ENCODE measurements around the gene DCTN2. TPM values are rescaled to one million over a fixed set of nuclear protein-coding genes. Genes with fewer than 3 reads are reported as not detected.
"Not testable (repeated sequence)": the region's sequence is repeated elsewhere in the genome, so short reads cannot be mapped to it uniquely, and the experiment has no call there.

Gene DCTN2
- total and polyA plus RNA-seq, 4 donors: 122 to 159 (median 133) TPM

- peaks cover 7 to 19% of the 10 kb centered on the region in 2 donors for H3K36me3 ChIP-seq (ENCODE audit: control insufficient read depth in 1 of 2, insufficient read depth in 2 of 2, low read length in 1 of 2)
- H3K4me1 ChIP-seq (ENCODE audit: control insufficient read depth in 1 of 2, insufficient read depth in 2 of 2, low read length in 2 of 2); H3K27me3 ChIP-seq (ENCODE audit: control insufficient read depth in 1 of 2, insufficient read depth in 2 of 2, low read length in 1 of 2); H3K27ac ChIP-seq (ENCODE audit: low read depth in 1 of 2, low read length in 2 of 2); H3K4me3 ChIP-seq (ENCODE audit: low read length in 2 of 2); ATAC-seq (ENCODE audit: low FRiP score); intact Hi-C loops (cut with DNase I); H3K9me3 ChIP-seq (ENCODE audit: control insufficient read depth, low read length); DNase-seq: not testable (repeated sequence)
- whole genome bisulfite sequencing, 2 donors: 93 to 95% methylated on average over 6 of the region's 6 CpGs
These were observed 33.3 kb downstream of the DCTN2 start for GRCh38 chr12:57513677-57514076.

GRCh38 chr12:57513266-57513665, 33.7 kb downstream of the DCTN2 start:
- Histone ChIP-seq H3K36me3 (ENCODE audit: control insufficient read depth in 1 of 2, insufficient read depth in 2 of 2, low read length in 1 of 2) (peaks cover 7 to 19% of the 10 kb centered on the region in 2 donors), H3K4me3 (ENCODE audit: low read length in 2 of 2) (no peak overlapping the region), H3K27ac (ENCODE audit: low read depth in 1 of 2, low read length in 2 of 2) (no peak overlapping the region), H3K27me3 (ENCODE audit: control insufficient read depth in 1 of 2, insufficient read depth in 2 of 2, low read length in 1 of 2) (no peaks in the 10 kb centered on the region), H3K4me1 (ENCODE audit: control insufficient read depth in 1 of 2, insufficient read depth in 2 of 2, low read length in 2 of 2) (peaks cover 0 to under 1% of the 10 kb centered on the region in 2 donors), H3K9me3 (ENCODE audit: control insufficient read depth, low read length) (no peaks in the 10 kb centered on the region)
- 91 to 94% methylated on average over 5 of the region's 5 CpGs for WGBS, 2 donors
- ATAC-seq (ENCODE audit: low FRiP score): no peak
- intact Hi-C loops (cut with DNase I): no loop called here
- no peak for DNase-seq

GRCh38 chr12:57512665-57513064, 34.3 kb downstream of the DCTN2 start:
- no peaks in the 10 kb centered on the region for H3K4me1 ChIP-seq (ENCODE audit: control insufficient read depth in 1 of 2, insufficient read depth in 2 of 2, low read length in 2 of 2)
- no peaks in the 10 kb centered on the region for H3K9me3 ChIP-seq (ENCODE audit: control insufficient read depth, low read length)
- WGBS, 2 donors: 91 to 93% methylated on average over 6 of the region's 6 CpGs
- H3K27me3 ChIP-seq (ENCODE audit: control insufficient read depth in 1 of 2, insufficient read depth in 2 of 2, low read length in 1 of 2): no peaks in the 10 kb centered on the region
- ATAC-seq (ENCODE audit: low FRiP score) (no peak), DNase-seq (no peak)
- H3K27ac ChIP-seq (ENCODE audit: low read depth in 1 of 2, low read length in 2 of 2): no peak overlapping the region
- peaks cover 7 to 19% of the 10 kb centered on the region in 2 donors for H3K36me3 ChIP-seq (ENCODE audit: control insufficient read depth in 1 of 2, insufficient read depth in 2 of 2, low read length in 1 of 2)
- intact Hi-C loops (cut with DNase I): no loop called here
- H3K4me3 ChIP-seq (ENCODE audit: low read length in 2 of 2): no peak overlapping the region

- no peak for ATAC-seq (ENCODE audit: low FRiP score)
- intact Hi-C loops (cut with DNase I): no loop called here
- Histone ChIP-seq H3K36me3 (ENCODE audit: control insufficient read depth in 1 of 2, insufficient read depth in 2 of 2, low read length in 1 of 2) (peaks cover 7 to 15% of the 10 kb centered on the region in 2 donors), H3K4me1 (ENCODE audit: control insufficient read depth in 1 of 2, insufficient read depth in 2 of 2, low read length in 2 of 2) (no peaks in the 10 kb centered on the region), H3K27ac (ENCODE audit: low read depth in 1 of 2, low read length in 2 of 2) (no peak overlapping the region), H3K27me3 (ENCODE audit: control insufficient read depth in 1 of 2, insufficient read depth in 2 of 2, low read length in 1 of 2) (no peaks in the 10 kb centered on the region), H3K4me3 (ENCODE audit: low read length in 2 of 2) (no peak overlapping the region), H3K9me3 (ENCODE audit: control insufficient read depth, low read length) (no peaks in the 10 kb centered on the region)
- no peak for DNase-seq
- 90 to 95% methylated on average over 7 of the region's 7 CpGs for WGBS, 2 donors
These were observed 35.2 kb downstream of the DCTN2 start for GRCh38 chr12:57511588-57512325.

- ATAC-seq (ENCODE audit: low FRiP score) (no peak), DNase-seq (no peak)
- intact Hi-C loops (cut with DNase I): no loop called here
- no peak overlapping the region for H3K4me3 ChIP-seq (ENCODE audit: low read length in 2 of 2)
- no peaks in the 10 kb centered on the region for H3K4me1 ChIP-seq (ENCODE audit: control insufficient read depth in 1 of 2, insufficient read depth in 2 of 2, low read length in 2 of 2)
- 94 to 97% methylated on average over 4 of the region's 4 CpGs for WGBS, 2 donors
- H3K27ac ChIP-seq (ENCODE audit: low read depth in 1 of 2, low read length in 2 of 2): no peak overlapping the region
- H3K27me3 ChIP-seq (ENCODE audit: control insufficient read depth in 1 of 2, insufficient read depth in 2 of 2, low read length in 1 of 2): no peaks in the 10 kb centered on the region
- peaks cover 7 to 13% of the 10 kb centered on the region in 2 donors for H3K36me3 ChIP-seq (ENCODE audit: control insufficient read depth in 1 of 2, insufficient read depth in 2 of 2, low read length in 1 of 2)
- no peaks in the 10 kb centered on the region for H3K9me3 ChIP-seq (ENCODE audit: control insufficient read depth, low read length)
These were observed 35.8 kb downstream of the DCTN2 start for GRCh38 chr12:57511161-57511560.

- H3K27me3 ChIP-seq (ENCODE audit: control insufficient read depth in 1 of 2, insufficient read depth in 2 of 2, low read length in 1 of 2); ATAC-seq (ENCODE audit: low FRiP score); H3K4me1 ChIP-seq (ENCODE audit: control insufficient read depth in 1 of 2, insufficient read depth in 2 of 2, low read length in 2 of 2); DNase-seq; intact Hi-C loops (cut with DNase I); H3K27ac ChIP-seq (ENCODE audit: low read depth in 1 of 2, low read length in 2 of 2); H3K36me3 ChIP-seq (ENCODE audit: control insufficient read depth in 1 of 2, insufficient read depth in 2 of 2, low read length in 1 of 2); H3K4me3 ChIP-seq (ENCODE audit: low read length in 2 of 2); H3K9me3 ChIP-seq (ENCODE audit: control insufficient read depth, low read length): not testable (repeated sequence)
- WGBS, 2 donors: 97 to 100% methylated on average over 3 to 28 of the region's 28 CpGs
These were observed 39.2 kb downstream of the DCTN2 start for GRCh38 chr12:57507796-57508195.

GRCh38 chr12:57506541-57506940, 40.5 kb downstream of the DCTN2 start:
- 94 to 99% methylated on average over 3 to 4 of the region's 4 CpGs for WGBS, 2 donors
- DNase-seq; H3K27me3 ChIP-seq (ENCODE audit: control insufficient read depth in 1 of 2, insufficient read depth in 2 of 2, low read length in 1 of 2); H3K27ac ChIP-seq (ENCODE audit: low read depth in 1 of 2, low read length in 2 of 2); intact Hi-C loops (cut with DNase I); H3K4me3 ChIP-seq (ENCODE audit: low read length in 2 of 2); H3K4me1 ChIP-seq (ENCODE audit: control insufficient read depth in 1 of 2, insufficient read depth in 2 of 2, low read length in 2 of 2); H3K9me3 ChIP-seq (ENCODE audit: control insufficient read depth, low read length); ATAC-seq (ENCODE audit: low FRiP score); H3K36me3 ChIP-seq (ENCODE audit: control insufficient read depth in 1 of 2, insufficient read depth in 2 of 2, low read length in 1 of 2): not testable (repeated sequence)

GRCh38 chr12:57502311-57502969, 44.6 kb downstream of the DCTN2 start:
- H3K36me3 ChIP-seq (ENCODE audit: control insufficient read depth in 1 of 2, insufficient read depth in 2 of 2, low read length in 1 of 2); ATAC-seq (ENCODE audit: low FRiP score); H3K4me1 ChIP-seq (ENCODE audit: control insufficient read depth in 1 of 2, insufficient read depth in 2 of 2, low read length in 2 of 2); H3K27me3 ChIP-seq (ENCODE audit: control insufficient read depth in 1 of 2, insufficient read depth in 2 of 2, low read length in 1 of 2); H3K9me3 ChIP-seq (ENCODE audit: control insufficient read depth, low read length); H3K4me3 ChIP-seq (ENCODE audit: low read length in 2 of 2); intact Hi-C loops (cut with DNase I); DNase-seq; H3K27ac ChIP-seq (ENCODE audit: low read depth in 1 of 2, low read length in 2 of 2): not testable (repeated sequence)
- WGBS, 2 donors: 96% methylated on average over 22 of the region's 22 CpGs

GRCh38 chr12:57500213-57500612, 46.8 kb downstream of the DCTN2 start:
- no peak for DNase-seq
- Histone ChIP-seq H3K4me3 (ENCODE audit: low read length in 2 of 2) (no peak overlapping the region), H3K27ac (ENCODE audit: low read depth in 1 of 2, low read length in 2 of 2) (no peak overlapping the region), H3K27me3 (ENCODE audit: control insufficient read depth in 1 of 2, insufficient read depth in 2 of 2, low read length in 1 of 2) (no peaks in the 10 kb centered on the region), H3K9me3 (ENCODE audit: control insufficient read depth, low read length) (no peaks in the 10 kb centered on the region), H3K4me1 (ENCODE audit: control insufficient read depth in 1 of 2, insufficient read depth in 2 of 2, low read length in 2 of 2) (no peaks in the 10 kb centered on the region), H3K36me3 (ENCODE audit: control insufficient read depth in 1 of 2, insufficient read depth in 2 of 2, low read length in 1 of 2) (peaks cover 5 to 6% of the 10 kb centered on the region in 2 donors)
- no peak for ATAC-seq (ENCODE audit: low FRiP score)
- intact Hi-C loops (cut with DNase I): no loop called here
- WGBS, 2 donors: 94 to 98% methylated on average over 11 of the region's 11 CpGs

Data from aorta (tissue), 5 donors.